ENCODE results near the gene SHH. TPM values are rescaled to one million over a fixed set of nuclear protein-coding genes. Genes with fewer than 3 reads are reported as not detected.

The SHH gene
- total RNA-seq (2021) (0.05 to 0.37 TPM (median 0.26 TPM) in 3 replicates), Bru-seq, nascent RNA (percentile 13 among the genes with signal in this experiment)
- long read RNA-seq, experiment 1, result 0 reads
- long read RNA-seq, experiment 2, result 0 reads
- long read RNA-seq, experiment 3, result 0 reads

DNA sequence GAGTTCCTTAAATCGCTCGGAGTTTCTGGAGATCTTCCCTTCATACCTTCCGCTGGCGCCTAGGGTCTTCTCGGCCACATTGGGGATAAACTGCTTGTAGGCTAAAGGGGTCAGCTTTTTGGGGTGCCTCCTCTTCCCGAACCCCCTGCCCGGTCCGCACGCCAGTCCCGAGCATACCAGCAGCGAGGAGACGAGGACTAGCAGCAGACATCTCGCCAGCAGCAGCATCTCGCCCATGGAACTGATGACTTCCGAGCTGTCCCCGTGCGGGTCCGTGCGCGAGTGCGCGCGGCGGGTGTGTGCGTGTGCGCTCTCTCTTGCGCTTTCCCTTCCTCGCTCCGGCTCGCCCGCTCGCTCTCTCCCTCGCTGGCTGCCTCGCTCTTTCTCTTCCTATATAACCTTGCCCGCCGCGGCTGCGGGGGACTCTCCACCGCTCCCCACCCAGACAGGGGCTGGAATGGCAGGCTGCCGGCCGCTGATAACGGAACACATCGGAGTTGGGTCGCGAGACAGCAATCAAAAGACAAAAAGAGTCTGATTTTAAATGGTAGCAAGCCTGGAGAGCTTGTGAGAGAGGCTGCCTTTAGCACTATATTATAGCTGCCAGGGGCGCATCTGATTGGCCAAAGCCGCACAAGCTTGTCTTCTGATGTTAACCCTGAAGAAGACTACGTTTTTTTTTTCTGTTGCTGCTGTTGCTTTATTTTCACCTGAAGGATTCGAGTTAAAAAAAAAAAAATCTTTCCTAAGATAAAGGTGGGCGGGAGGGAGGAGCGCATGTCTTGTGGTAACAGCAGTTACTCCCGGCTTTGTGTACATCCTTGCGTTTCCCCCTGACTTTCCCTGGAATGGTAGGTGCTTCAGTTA is at the start of gene SHH:
Gene SHH (minus strand): TSS at position 569 of the 867 bp plus-strand sequence. CDS start 341 bp downstream, at position 228.
- ATAC-seq (no peak), DNase-seq (ENCODE audit: low spot score) (no peak)
- H3K9me3 Mint-ChIP-seq, result no peaks in the 10 kb centered on the region
- H3K27ac Mint-ChIP-seq, result no peak within 1 kb of the TSS
- H3K36me3 Mint-ChIP-seq, result no peaks in the 10 kb centered on the region
- H3K27me3 Mint-ChIP-seq (ENCODE audit: low read depth), result peaks cover 88% of the 10 kb centered on the region
- ChIA-PET POLR2A (interaction anchor here (1.3 kb wide), 1 partner anchor 8 kb away, joined by 3 read pairs; no protein-coding TSS in a partner anchor), CTCF (interaction anchor here (0.7 to 3.2 kb wide), 3 partner anchors 8 to 1016 kb away, joined by 3 to 14 read pairs (median 3); no protein-coding TSS in a partner anchor)
- peaks cover 54% of the 10 kb centered on the region for H3K4me1 Mint-ChIP-seq
- TF ChIP-seq, protein P1, sequence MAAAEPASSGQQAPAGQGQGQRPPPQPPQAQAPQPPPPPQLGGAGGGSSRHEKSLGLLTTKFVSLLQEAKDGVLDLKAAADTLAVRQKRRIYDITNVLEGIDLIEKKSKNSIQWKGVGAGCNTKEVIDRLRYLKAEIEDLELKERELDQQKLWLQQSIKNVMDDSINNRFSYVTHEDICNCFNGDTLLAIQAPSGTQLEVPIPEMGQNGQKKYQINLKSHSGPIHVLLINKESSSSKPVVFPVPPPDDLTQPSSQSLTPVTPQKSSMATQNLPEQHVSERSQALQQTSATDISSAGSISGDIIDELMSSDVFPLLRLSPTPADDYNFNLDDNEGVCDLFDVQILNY (CRISPR knock-in tag; IDR thresholded peaks at IDR 0.05), result no peak
- TF ChIP-seq JUN (CRISPR knock-in tag; IDR thresholded peaks at IDR 0.05) (no peak), SMAD4 (CRISPR knock-in tag; IDR thresholded peaks at IDR 0.05) (no peak), ZNF138 (CRISPR knock-in tag; conservative IDR thresholded peaks at IDR 0.05) (no peak)
- TF ChIP-seq, protein P2, sequence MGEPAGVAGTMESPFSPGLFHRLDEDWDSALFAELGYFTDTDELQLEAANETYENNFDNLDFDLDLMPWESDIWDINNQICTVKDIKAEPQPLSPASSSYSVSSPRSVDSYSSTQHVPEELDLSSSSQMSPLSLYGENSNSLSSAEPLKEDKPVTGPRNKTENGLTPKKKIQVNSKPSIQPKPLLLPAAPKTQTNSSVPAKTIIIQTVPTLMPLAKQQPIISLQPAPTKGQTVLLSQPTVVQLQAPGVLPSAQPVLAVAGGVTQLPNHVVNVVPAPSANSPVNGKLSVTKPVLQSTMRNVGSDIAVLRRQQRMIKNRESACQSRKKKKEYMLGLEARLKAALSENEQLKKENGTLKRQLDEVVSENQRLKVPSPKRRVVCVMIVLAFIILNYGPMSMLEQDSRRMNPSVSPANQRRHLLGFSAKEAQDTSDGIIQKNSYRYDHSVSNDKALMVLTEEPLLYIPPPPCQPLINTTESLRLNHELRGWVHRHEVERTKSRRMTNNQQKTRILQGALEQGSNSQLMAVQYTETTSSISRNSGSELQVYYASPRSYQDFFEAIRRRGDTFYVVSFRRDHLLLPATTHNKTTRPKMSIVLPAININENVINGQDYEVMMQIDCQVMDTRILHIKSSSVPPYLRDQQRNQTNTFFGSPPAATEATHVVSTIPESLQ (CRISPR knock-in tag; IDR thresholded peaks at IDR 0.05), result no peak
- peak within 1 kb of the TSS; percentile 67 for H3K4me3 Mint-ChIP-seq

DNA sequence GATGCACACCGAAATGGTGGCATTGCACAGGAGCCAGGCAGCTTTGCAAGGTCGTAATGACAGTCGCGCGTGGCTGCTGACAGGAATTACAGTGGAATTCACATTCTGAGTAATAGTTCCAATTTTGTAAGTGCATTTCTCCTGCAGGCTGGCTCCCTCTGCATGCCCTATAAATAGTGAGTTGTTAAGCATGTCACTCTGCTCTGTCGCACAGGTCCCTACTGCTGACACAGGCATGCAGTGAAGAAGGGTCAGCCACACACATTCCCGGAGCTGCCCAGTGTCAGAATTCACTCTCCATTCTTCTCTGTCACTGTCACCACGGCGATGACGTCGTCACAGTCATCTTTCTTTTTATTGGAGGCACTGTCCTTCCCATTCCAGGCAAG is 49.2 kb upstream of the SHH start:
- no peak overlapping the region for H3K4me3 Mint-ChIP-seq
- DNase-seq (ENCODE audit: low spot score), result no peak
- ChIA-PET POLR2A (no interaction called here), CTCF (no interaction called here)
- 0 out of 2 replicates have a peak, but pooled peaks cover 3% of the 10 kb centered on the region for H3K9me3 Mint-ChIP-seq
- H3K27ac Mint-ChIP-seq, result no peak overlapping the region
- peaks cover 5% of the 10 kb centered on the region for H3K4me1 Mint-ChIP-seq
- ATAC-seq, result no peak
- H3K27me3 Mint-ChIP-seq (ENCODE audit: low read depth), result no peaks in the 10 kb centered on the region
- TF ChIP-seq KAT7 (CRISPR knock-in tag; IDR thresholded peaks at IDR 0.05; ENCODE audit: borderline replicate concordance) (no peak), ZNF317 (CRISPR knock-in tag; IDR thresholded peaks at IDR 0.05; ENCODE audit: borderline replicate concordance, low read depth) (no peak)
- TF ChIP-seq, protein P3, sequence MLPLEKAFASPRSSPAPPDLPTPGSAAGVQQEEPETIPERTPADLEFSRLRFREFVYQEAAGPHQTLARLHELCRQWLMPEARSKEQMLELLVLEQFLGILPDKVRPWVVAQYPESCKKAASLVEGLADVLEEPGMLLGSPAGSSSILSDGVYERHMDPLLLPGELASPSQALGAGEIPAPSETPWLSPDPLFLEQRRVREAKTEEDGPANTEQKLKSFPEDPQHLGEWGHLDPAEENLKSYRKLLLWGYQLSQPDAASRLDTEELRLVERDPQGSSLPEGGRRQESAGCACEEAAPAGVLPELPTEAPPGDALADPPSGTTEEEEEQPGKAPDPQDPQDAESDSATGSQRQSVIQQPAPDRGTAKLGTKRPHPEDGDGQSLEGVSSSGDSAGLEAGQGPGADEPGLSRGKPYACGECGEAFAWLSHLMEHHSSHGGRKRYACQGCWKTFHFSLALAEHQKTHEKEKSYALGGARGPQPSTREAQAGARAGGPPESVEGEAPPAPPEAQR (CRISPR knock-in tag; IDR thresholded peaks at IDR 0.05), result no peak
- TF ChIP-seq, protein P4, sequence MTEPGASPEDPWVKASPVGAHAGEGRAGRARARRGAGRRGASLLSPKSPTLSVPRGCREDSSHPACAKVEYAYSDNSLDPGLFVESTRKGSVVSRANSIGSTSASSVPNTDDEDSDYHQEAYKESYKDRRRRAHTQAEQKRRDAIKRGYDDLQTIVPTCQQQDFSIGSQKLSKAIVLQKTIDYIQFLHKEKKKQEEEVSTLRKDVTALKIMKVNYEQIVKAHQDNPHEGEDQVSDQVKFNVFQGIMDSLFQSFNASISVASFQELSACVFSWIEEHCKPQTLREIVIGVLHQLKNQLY (CRISPR knock-in tag; IDR thresholded peaks at IDR 0.05), result no peak
- TF ChIP-seq, protein P5, sequence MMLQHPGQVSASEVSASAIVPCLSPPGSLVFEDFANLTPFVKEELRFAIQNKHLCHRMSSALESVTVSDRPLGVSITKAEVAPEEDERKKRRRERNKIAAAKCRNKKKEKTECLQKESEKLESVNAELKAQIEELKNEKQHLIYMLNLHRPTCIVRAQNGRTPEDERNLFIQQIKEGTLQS (CRISPR knock-in tag; conservative IDR thresholded peaks at IDR 0.05), result no peak
- TF ChIP-seq, protein P6, sequence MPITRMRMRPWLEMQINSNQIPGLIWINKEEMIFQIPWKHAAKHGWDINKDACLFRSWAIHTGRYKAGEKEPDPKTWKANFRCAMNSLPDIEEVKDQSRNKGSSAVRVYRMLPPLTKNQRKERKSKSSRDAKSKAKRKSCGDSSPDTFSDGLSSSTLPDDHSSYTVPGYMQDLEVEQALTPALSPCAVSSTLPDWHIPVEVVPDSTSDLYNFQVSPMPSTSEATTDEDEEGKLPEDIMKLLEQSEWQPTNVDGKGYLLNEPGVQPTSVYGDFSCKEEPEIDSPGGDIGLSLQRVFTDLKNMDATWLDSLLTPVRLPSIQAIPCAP (CRISPR knock-in tag; IDR thresholded peaks at IDR 0.05), result no peak
- no peaks in the 10 kb centered on the region for H3K36me3 Mint-ChIP-seq

DNA sequence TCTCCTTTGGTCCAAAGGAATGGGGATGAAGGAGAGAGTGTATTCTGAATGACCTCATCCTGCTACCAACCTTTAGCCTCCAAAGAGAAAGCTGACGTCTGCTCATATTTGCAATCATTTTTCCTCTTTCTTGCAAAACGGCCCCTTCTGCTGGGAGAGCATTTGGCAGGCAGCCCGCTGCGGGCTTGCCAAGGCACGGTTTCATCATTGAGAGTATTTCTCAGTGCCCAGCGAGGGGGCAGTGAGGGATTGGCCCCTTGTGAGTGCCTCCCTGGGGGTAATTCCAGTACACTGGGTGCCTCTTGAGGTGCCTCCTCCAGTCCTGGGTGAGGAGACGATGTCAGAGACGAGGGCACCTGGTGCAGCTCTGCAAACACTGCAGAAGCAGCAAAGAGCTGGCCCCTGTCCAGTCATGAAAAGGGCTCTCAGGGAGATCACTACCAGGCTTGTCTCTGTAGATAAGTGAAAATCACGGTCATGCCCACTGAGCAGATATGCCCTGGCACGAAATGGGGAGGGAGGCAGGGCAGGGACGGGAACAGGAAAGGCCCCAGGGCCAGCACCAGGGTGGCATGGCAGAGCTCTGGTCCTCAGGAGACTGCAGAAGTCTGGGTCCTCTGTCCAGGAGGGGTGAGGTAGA is 48.7 kb upstream of the SHH start:
- Mint-ChIP-seq H3K36me3 (no peaks in the 10 kb centered on the region), H3K27me3 (ENCODE audit: low read depth) (no peaks in the 10 kb centered on the region), H3K27ac (no peak overlapping the region), H3K4me3 (no peak overlapping the region), H3K9me3 (peaks cover 3% of the 10 kb centered on the region; the same call in 1 of the 2 replicates), H3K4me1 (peaks cover 2% of the 10 kb centered on the region)
- ChIA-PET POLR2A (no interaction called here), CTCF (no interaction called here)
- no peak for DNase-seq (ENCODE audit: low spot score)
- ATAC-seq, result no peak
- no peak for TF ChIP-seq RELA (CRISPR knock-in tag; IDR thresholded peaks at IDR 0.05; ENCODE audit: borderline replicate concordance)
- TF ChIP-seq ZNF396 (CRISPR knock-in tag; IDR thresholded peaks at IDR 0.05; ENCODE audit: borderline replicate concordance), result no peak
- no peak for TF ChIP-seq ZNF423 (CRISPR knock-in tag; IDR thresholded peaks at IDR 0.05)
- no peak for TF ChIP-seq ZNF263 (CRISPR knock-in tag; IDR thresholded peaks at IDR 0.05; ENCODE audit: low read depth)
- TF ChIP-seq, protein P7, sequence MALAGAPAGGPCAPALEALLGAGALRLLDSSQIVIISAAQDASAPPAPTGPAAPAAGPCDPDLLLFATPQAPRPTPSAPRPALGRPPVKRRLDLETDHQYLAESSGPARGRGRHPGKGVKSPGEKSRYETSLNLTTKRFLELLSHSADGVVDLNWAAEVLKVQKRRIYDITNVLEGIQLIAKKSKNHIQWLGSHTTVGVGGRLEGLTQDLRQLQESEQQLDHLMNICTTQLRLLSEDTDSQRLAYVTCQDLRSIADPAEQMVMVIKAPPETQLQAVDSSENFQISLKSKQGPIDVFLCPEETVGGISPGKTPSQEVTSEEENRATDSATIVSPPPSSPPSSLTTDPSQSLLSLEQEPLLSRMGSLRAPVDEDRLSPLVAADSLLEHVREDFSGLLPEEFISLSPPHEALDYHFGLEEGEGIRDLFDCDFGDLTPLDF (CRISPR knock-in tag; IDR thresholded peaks at IDR 0.05), result no peak
- TF ChIP-seq NFATC4 (CRISPR knock-in tag; IDR thresholded peaks at IDR 0.05), result no peak
- no peak for TF ChIP-seq NFYB (CRISPR knock-in tag; conservative IDR thresholded peaks at IDR 0.05; ENCODE audit: low read depth)
- TF ChIP-seq, protein P8, sequence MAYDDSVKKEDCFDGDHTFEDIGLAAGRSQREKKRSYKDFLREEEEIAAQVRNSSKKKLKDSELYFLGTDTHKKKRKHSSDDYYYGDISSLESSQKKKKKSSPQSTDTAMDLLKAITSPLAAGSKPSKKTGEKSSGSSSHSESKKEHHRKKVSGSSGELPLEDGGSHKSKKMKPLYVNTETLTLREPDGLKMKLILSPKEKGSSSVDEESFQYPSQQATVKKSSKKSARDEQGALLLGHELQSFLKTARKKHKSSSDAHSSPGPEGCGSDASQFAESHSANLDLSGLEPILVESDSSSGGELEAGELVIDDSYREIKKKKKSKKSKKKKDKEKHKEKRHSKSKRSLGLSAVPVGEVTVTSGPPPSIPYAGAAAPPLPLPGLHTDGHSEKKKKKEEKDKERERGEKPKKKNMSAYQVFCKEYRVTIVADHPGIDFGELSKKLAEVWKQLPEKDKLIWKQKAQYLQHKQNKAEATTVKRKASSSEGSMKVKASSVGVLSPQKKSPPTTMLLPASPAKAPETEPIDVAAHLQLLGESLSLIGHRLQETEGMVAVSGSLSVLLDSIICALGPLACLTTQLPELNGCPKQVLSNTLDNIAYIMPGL (CRISPR knock-in tag; IDR thresholded peaks at IDR 0.05), result no peak

Data from WTC11 (cell line).